Activated CD4-positive, alpha-beta memory T cell treated with anti-CD3 and anti-CD28 coated beads for 36 hours (primary cell): ENCODE measurements around the gene LRATD1. TPM values are rescaled to one million over a fixed set of nuclear protein-coding genes. Genes with fewer than 3 reads are reported as not detected.

Experiments used
- CTCF ChIA-PET: fragments of 350-600 bp; sonication (Branson Sonifier 250); formaldehyde crosslinking; loops from one replicate; lab custom pipeline; 2021; ENCODE audit warnings: antibody characterized with exemption, inconsistent platforms; lab: Charles Lee
- POLR2A ChIA-PET: fragments of 350-600 bp; sonication (Branson Sonifier 250); formaldehyde crosslinking; loops from one replicate; lab custom pipeline; 2021; ENCODE audit warnings: antibody characterized with exemption; lab: Charles Lee
- DNase-seq: peaks from one replicate; pipeline ENCODE4 v3.0.0-alpha.2; 2020
- H3K27ac Mint-ChIP-seq: one replicate; pipeline ENCODE4 v1.8.0; 2021; ENCODE audit warnings: mixed read lengths
- H3K27me3 Mint-ChIP-seq: one replicate; pipeline ENCODE4 v1.8.0; 2021; ENCODE audit warnings: mixed read lengths
- H3K36me3 Mint-ChIP-seq: one replicate; pipeline ENCODE4 v1.8.0; 2021; ENCODE audit warnings: mixed read lengths
- H3K4me1 Mint-ChIP-seq: one replicate; pipeline ENCODE4 v1.8.0; 2021; ENCODE audit warnings: low read depth, mixed read lengths
- H3K4me3 Mint-ChIP-seq: one replicate; pipeline ENCODE4 v1.8.0; 2021; ENCODE audit warnings: mild to moderate bottlenecking, mixed read lengths
- H3K9me3 Mint-ChIP-seq: one replicate; pipeline ENCODE4 v1.8.0; 2021; ENCODE audit warnings: mixed read lengths
- intact Hi-C: fragments of 100-400 bp; cut with micrococcal nuclease; formaldehyde crosslinking; loops from one replicate; pipeline ENCODE4 v1.15.1; 2023
- total RNA-seq, 2 experiments: library from RNA; stranded (reverse); gene quantifications; one replicate each; pipeline ENCODE4 v1.2.3, GENCODE V29; 2021

Gene LRATD1
- total RNA-seq, 2 experiments from 2014 or later: not detected

GRCh38 chr2:14677039-14677438 is 44.5 kb downstream of the LRATD1 start:
- ChIA-PET POLR2A (no interaction called here), CTCF (no interaction called here)
- Mint-ChIP-seq H3K9me3 (no peaks in the 10 kb centered on the region), H3K27ac (no peak overlapping the region), H3K27me3 (no peaks in the 10 kb centered on the region), H3K4me3 (no peak overlapping the region), H3K4me1 (no peaks in the 10 kb centered on the region), H3K36me3 (no peaks in the 10 kb centered on the region)
- intact Hi-C loops: no loop called here
- no peak for DNase-seq

DNA sequence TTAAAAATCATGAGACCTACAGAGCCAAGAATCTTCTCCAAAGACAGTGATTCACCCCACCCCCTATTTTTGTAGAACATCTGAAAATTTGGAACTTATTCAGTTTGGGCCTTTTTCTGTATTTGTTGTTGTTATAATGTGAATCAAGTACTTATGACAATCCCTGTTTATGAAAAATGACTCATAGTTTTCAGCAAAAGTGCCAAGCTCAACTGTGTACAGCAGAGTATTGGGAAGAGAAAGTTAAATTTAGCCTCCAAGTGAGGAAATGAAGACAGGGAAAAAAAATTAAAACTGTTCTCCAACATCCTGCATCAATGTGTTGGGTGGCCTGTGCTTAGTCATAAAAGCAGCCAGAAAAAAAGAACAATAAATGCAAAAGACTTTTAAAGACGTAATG is 46.2 kb downstream of the LRATD1 start:
- H3K4me1 Mint-ChIP-seq: no peaks in the 10 kb centered on the region
- ChIA-PET CTCF (no interaction called here), POLR2A (no interaction called here)
- DNase-seq: no peak
- H3K27ac Mint-ChIP-seq: no peak overlapping the region
- intact Hi-C loops: no loop called here
- no peak overlapping the region for H3K4me3 Mint-ChIP-seq
- no peaks in the 10 kb centered on the region for H3K36me3 Mint-ChIP-seq
- H3K27me3 Mint-ChIP-seq: no peaks in the 10 kb centered on the region
- no peaks in the 10 kb centered on the region for H3K9me3 Mint-ChIP-seq

GRCh38 chr2:14681608-14682007 is 49.1 kb downstream of the LRATD1 start:
- Mint-ChIP-seq H3K27ac (no peak overlapping the region), H3K27me3 (no peaks in the 10 kb centered on the region), H3K9me3 (no peaks in the 10 kb centered on the region), H3K4me1 (no peaks in the 10 kb centered on the region), H3K36me3 (no peaks in the 10 kb centered on the region), H3K4me3 (no peak overlapping the region)
- CTCF ChIA-PET: no interaction called here
- intact Hi-C loops: no loop called here
- POLR2A ChIA-PET: no interaction called here
- DNase-seq: no peak
